GM23338 (cell line): ENCODE data around the gene GOLT1B. TPM values are rescaled to one million over a fixed set of nuclear protein-coding genes. Genes with fewer than 3 reads are reported as not detected.
A peak's percentile ranks its signal among the peaks of the same experiment; 100 is the strongest.

ENCODE experiments used
- ATAC-seq: fragments of 200-7000 bp; cut with Tn5 transposase; 3 replicates; pipeline ENCODE4 v1.9.1; 2020
- DNase-seq: peaks from one replicate; pipeline ENCODE4 v3.0.0-alpha.2; 2015; ENCODE audit warnings: low spot score
- H2AFZ ChIP-seq: fragments of 200-600 bp; sonication (generic); 2 replicates; pipeline ENCODE4 v1.8.0; 2016; ENCODE audit warnings: antibody characterized with exemption, mild to moderate bottlenecking, moderate library complexity
- H3F3A ChIP-seq: fragments of 200-600 bp; sonication (generic); replicated peaks from 2 replicates; pipeline ENCODE4 v1.8.0; 2017; ENCODE audit warnings: antibody characterized with exemption, mixed run types, low read depth
- H3K27ac ChIP-seq: fragments of 200-600 bp; sonication (generic); 2 replicates; pipeline ENCODE4 v1.6.1; 2016; ENCODE audit warnings: low read depth
- H3K27me3 ChIP-seq: fragments of 200-600 bp; sonication (generic); 2 replicates; pipeline ENCODE4 v1.8.0; 2016; ENCODE audit warnings: mild to moderate bottlenecking, mixed run types, moderate library complexity; ENCODE audit not compliant: insufficient read depth
- H3K36me3 ChIP-seq: fragments of 200-600 bp; sonication (generic); 2 replicates; pipeline ENCODE4 v1.8.0; 2016; ENCODE audit warnings: mild to moderate bottlenecking; ENCODE audit not compliant: insufficient read depth
- H3K4me1 ChIP-seq: fragments of 200-600 bp; sonication (generic); 2 replicates; pipeline ENCODE4 v1.8.0; 2016; ENCODE audit warnings: mild to moderate bottlenecking, moderate library complexity; ENCODE audit not compliant: insufficient read depth
- H3K4me2 ChIP-seq: fragments of 200-600 bp; sonication (generic); 2 replicates; pipeline ENCODE4 v1.7.1; 2017; ENCODE audit warnings: mixed run types
- H3K4me3 ChIP-seq: fragments of 200-600 bp; sonication (generic); 2 replicates; pipeline ENCODE4 v1.6.1; 2016; ENCODE audit warnings: mixed run types
- H3K79me2 ChIP-seq: fragments of 200-600 bp; sonication (generic); replicated peaks from 2 replicates; pipeline ENCODE4 v1.8.0; 2017; ENCODE audit warnings: mild to moderate bottlenecking; ENCODE audit not compliant: insufficient read depth
- H3K9me2 ChIP-seq: fragments of 200-600 bp; sonication (generic); 2 replicates; pipeline ENCODE4 v1.8.0; 2017; ENCODE audit not compliant: insufficient read depth
- H4K20me1 ChIP-seq: fragments of 200-600 bp; sonication (generic); replicated peaks from 2 replicates; pipeline ENCODE4 v1.8.0; 2017; ENCODE audit warnings: mild to moderate bottlenecking; ENCODE audit not compliant: insufficient read depth
- H3K27ac Mint-ChIP-seq: 2 replicates; pipeline ENCODE4 v1.8.0; 2020; ENCODE audit warnings: inconsistent platforms, mild to moderate bottlenecking, moderate library complexity, mixed read lengths
- H3K27me3 Mint-ChIP-seq: 3 replicates; pipeline ENCODE4 v1.8.0; 2022; ENCODE audit warnings: low read depth, mild to moderate bottlenecking, moderate library complexity, mixed read lengths, inconsistent platforms; ENCODE audit not compliant: insufficient read depth, poor library complexity
- H3K36me3 Mint-ChIP-seq: 3 replicates; pipeline ENCODE4 v1.8.0; 2021; ENCODE audit warnings: low read depth, mild to moderate bottlenecking, inconsistent platforms, moderate library complexity, mixed read lengths
- H3K4me1 Mint-ChIP-seq: 3 replicates; pipeline ENCODE4 v1.8.0; 2020; ENCODE audit warnings: mild to moderate bottlenecking, inconsistent platforms, mixed read lengths
- H3K4me3 Mint-ChIP-seq: 3 replicates; pipeline ENCODE4 v1.8.0; 2021; ENCODE audit warnings: moderate library complexity, mild to moderate bottlenecking, inconsistent platforms, mixed read lengths
- H3K9me3 Mint-ChIP-seq: 3 replicates; pipeline ENCODE4 v1.8.0; 2020; ENCODE audit warnings: moderate library complexity, mild to moderate bottlenecking, inconsistent platforms, mixed read lengths
- CREB1 ChIP-seq: fragments of 250-450 bp; sonication (Bioruptor Pico); IDR thresholded peaks from 2 replicates; pipeline ENCODE4 v1.5.0; 2020; ENCODE audit warnings: low read depth, mild to moderate bottlenecking, moderate library complexity
- EZH2 ChIP-seq: fragments of 200-600 bp; sonication (generic); IDR thresholded peaks from one replicate; pipeline ENCODE4 v1.8.0; 2017; ENCODE audit warnings: antibody characterized with exemption, mild to moderate bottlenecking, low read depth; ENCODE audit not compliant: unreplicated experiment
- EZH2phosphoT487 ChIP-seq: fragments of 200-600 bp; sonication (generic); IDR thresholded peaks from one replicate; pipeline ENCODE4 v1.8.1; 2018; ENCODE audit warnings: antibody characterized with exemption; ENCODE audit not compliant: unreplicated experiment
- JUNB ChIP-seq: IDR thresholded peaks from one replicate; pipeline ENCODE4 v1.6.1; 2016; ENCODE audit warnings: antibody characterized with exemption; ENCODE audit not compliant: unreplicated experiment
- NANOG ChIP-seq: IDR thresholded peaks from 2 replicates; pipeline ENCODE4 v1.6.1; 2016; ENCODE audit warnings: antibody characterized with exemption, borderline replicate concordance
- POLR2AphosphoS5 ChIP-seq: IDR thresholded peaks from 2 replicates; pipeline ENCODE4 v1.6.1; 2016; ENCODE audit warnings: antibody characterized with exemption, low read depth
- STAT1 ChIP-seq: IDR thresholded peaks from one replicate; pipeline ENCODE4 v1.6.1; 2016; ENCODE audit warnings: antibody characterized with exemption; ENCODE audit not compliant: unreplicated experiment
- ZNF114 ChIP-seq: fragments of 250-450 bp; sonication (Bioruptor Pico); IDR thresholded peaks from 2 replicates; pipeline ENCODE4 v1.5.0; 2020; ENCODE audit warnings: mild to moderate bottlenecking, moderate library complexity
- polyA plus RNA-seq: library from polyadenylated mRNA; unstranded; fragments of >200 nt; fragmentation: Nextera tagmentation; extraction: Ambion mirVana; gene quantifications from 2 replicates; pipeline ENCODE4 v1.2.1, GENCODE V29; 2016
- total RNA-seq: library from RNA; depleted of rRNA; stranded (reverse); fragments of >200 nt; shearing (Covaris generic); gene quantifications from 2 replicates; pipeline ENCODE4 v1.2.3, GENCODE V29; 2014
- TF ChIP-seq, protein P1 (sequence below), 2 experiments: fragments of 200-600 bp in 1 of 2; sonication (generic) in 1 of 2; conservative IDR thresholded peaks; 2 replicates each; pipeline versions ENCODE4 v1.5.1 to v1.6.1; 2016 to 2017; ENCODE audit warnings: antibody characterized with exemption in 2 of 2, low read depth in 2 of 2, mild to moderate bottlenecking in 2 of 2, moderate library complexity in 1 of 2
- TF ChIP-seq, protein P2 (sequence below): fragments of 250-450 bp; sonication (Bioruptor Pico); IDR thresholded peaks from 2 replicates; pipeline ENCODE4 v1.5.0; 2020; ENCODE audit warnings: mild to moderate bottlenecking, moderate library complexity

Gene GOLT1B
- total and polyA plus RNA-seq, 2 experiments from 2014 or later = 24.3 to 41.7 TPM

DNA sequence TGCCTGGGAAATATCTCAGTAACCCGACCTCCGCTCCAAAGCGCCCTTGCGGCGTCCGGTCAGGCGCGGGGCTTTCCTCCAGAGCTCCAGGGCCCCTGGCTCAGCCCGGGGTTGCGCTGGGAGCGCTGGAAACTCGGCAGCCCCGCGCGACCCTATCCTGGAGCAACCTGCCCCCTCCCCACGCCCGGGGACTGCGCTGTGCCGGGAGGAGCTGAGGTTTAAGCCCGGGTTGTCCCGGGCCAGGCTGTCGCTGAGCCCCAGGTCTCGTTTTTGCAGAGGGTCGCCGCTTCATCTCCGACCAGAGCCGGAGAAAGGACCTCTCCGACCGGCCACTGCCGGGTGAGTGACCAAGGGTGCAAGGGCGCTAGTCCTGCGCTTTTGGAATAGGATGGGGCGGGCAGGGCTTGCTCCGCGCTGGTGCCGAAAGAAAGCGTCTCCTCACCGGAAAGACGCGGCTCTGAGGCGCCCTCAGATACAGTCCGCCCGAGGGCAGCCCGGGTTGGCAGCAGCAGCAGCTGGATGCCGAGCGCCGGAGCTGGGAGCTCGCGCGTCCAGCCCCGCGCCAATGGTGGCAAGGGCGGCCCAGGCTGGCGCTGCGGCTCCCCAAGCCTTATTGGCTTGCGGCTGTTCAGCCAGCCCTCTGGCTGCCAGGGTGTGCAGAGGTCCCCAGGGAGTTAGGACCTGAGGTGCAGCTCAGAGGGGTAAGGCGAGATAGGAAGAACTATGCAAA lies 26.0 kb downstream of the GOLT1B start:
- Mint-ChIP-seq H3K4me3 (peak overlapping the region; percentile 75), H3K27me3 (peaks cover 17% of the 10 kb centered on the region), H3K4me1 (peaks cover 12% of the 10 kb centered on the region; the same call in 2 of the 3 replicates), H3K27ac (no peak overlapping the region), H3K9me3 (peaks cover 3% of the 10 kb centered on the region; the same call in 1 of the 3 replicates), H3K36me3 (no peaks in the 10 kb centered on the region)
- peak overlapping the region; percentile 83 for H3K4me2 ChIP-seq
- peaks cover 62% of the 10 kb centered on the region for H3K27me3 ChIP-seq
- no peak overlapping the region for H3K27ac ChIP-seq
- DNase-seq = peak; percentile 85
- H3K4me3 ChIP-seq = peak overlapping the region; percentile 80
- H3K9me2 ChIP-seq = no peaks in the 10 kb centered on the region
- no peak for TF ChIP-seq NANOG
- peak; percentile 51; the same call in 1 of the 2 replicates for TF ChIP-seq POLR2AphosphoS5
- TF ChIP-seq CREB1 (CRISPR knock-in tag) = 0 out of 2 replicates have a peak, but pooled peaks have one; percentile 34
- no peaks in the 10 kb centered on the region for H4K20me1 ChIP-seq
- ATAC-seq = peak; percentile 95
- H3K79me2 ChIP-seq = no peaks in the 10 kb centered on the region
- no peaks in the 10 kb centered on the region for H3K36me3 ChIP-seq
- H3K4me1 ChIP-seq = peaks cover 5% of the 10 kb centered on the region
- H3F3A ChIP-seq = no peaks in the 10 kb centered on the region
- H2AFZ ChIP-seq = peak overlapping the region; percentile 87

DNA sequence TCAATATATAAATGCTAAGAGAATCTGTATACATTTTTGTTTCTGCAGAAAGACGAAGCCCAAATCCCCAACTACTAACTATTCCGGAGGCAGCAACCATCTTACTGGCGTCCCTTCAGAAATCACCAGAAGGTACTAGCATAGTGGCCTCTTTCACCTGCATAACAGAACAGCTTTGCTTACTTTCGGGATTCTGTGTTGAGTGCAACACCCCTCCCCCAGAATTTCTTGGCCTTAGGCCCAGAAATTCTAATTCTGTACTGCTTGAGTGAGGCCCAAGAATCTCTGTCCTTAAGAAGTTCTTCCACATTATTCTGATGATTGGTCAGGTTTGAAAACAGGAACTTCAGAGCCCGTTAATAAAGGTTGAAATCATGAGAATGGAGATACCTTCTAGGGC lies 27.4 kb downstream of the GOLT1B start:
- Mint-ChIP-seq H3K4me3 (peak overlapping the region; percentile 75; the same call in 2 of the 3 replicates), H3K27ac (no peak overlapping the region), H3K36me3 (no peaks in the 10 kb centered on the region), H3K27me3 (peaks cover 17% of the 10 kb centered on the region), H3K4me1 (peaks cover 12% of the 10 kb centered on the region; the same call in 2 of the 3 replicates), H3K9me3 (peaks cover 3% of the 10 kb centered on the region; the same call in 1 of the 3 replicates)
- no peak for DNase-seq
- H3K9me2 ChIP-seq = no peaks in the 10 kb centered on the region
- H3K4me3 ChIP-seq = no peak overlapping the region
- H3K27me3 ChIP-seq = peaks cover 62% of the 10 kb centered on the region
- ATAC-seq = no peak
- H3K27ac ChIP-seq = no peak overlapping the region
- H3K4me1 ChIP-seq = peaks cover 5% of the 10 kb centered on the region
- no peaks in the 10 kb centered on the region for H3K79me2 ChIP-seq
- no peak overlapping the region for H2AFZ ChIP-seq
- H3F3A ChIP-seq = no peaks in the 10 kb centered on the region
- H3K4me2 ChIP-seq = no peak overlapping the region
- H3K36me3 ChIP-seq = no peaks in the 10 kb centered on the region
- H4K20me1 ChIP-seq = no peaks in the 10 kb centered on the region
- TF ChIP-seq, protein P1, sequence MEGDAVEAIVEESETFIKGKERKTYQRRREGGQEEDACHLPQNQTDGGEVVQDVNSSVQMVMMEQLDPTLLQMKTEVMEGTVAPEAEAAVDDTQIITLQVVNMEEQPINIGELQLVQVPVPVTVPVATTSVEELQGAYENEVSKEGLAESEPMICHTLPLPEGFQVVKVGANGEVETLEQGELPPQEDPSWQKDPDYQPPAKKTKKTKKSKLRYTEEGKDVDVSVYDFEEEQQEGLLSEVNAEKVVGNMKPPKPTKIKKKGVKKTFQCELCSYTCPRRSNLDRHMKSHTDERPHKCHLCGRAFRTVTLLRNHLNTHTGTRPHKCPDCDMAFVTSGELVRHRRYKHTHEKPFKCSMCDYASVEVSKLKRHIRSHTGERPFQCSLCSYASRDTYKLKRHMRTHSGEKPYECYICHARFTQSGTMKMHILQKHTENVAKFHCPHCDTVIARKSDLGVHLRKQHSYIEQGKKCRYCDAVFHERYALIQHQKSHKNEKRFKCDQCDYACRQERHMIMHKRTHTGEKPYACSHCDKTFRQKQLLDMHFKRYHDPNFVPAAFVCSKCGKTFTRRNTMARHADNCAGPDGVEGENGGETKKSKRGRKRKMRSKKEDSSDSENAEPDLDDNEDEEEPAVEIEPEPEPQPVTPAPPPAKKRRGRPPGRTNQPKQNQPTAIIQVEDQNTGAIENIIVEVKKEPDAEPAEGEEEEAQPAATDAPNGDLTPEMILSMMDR (conservative IDR thresholded peaks at IDR 0.05; ENCODE audit: low read depth in 2 of 2) = no peak
- TF ChIP-seq NANOG = no peak
- TF ChIP-seq ZNF114 = no peak
- TF ChIP-seq, protein P2, sequence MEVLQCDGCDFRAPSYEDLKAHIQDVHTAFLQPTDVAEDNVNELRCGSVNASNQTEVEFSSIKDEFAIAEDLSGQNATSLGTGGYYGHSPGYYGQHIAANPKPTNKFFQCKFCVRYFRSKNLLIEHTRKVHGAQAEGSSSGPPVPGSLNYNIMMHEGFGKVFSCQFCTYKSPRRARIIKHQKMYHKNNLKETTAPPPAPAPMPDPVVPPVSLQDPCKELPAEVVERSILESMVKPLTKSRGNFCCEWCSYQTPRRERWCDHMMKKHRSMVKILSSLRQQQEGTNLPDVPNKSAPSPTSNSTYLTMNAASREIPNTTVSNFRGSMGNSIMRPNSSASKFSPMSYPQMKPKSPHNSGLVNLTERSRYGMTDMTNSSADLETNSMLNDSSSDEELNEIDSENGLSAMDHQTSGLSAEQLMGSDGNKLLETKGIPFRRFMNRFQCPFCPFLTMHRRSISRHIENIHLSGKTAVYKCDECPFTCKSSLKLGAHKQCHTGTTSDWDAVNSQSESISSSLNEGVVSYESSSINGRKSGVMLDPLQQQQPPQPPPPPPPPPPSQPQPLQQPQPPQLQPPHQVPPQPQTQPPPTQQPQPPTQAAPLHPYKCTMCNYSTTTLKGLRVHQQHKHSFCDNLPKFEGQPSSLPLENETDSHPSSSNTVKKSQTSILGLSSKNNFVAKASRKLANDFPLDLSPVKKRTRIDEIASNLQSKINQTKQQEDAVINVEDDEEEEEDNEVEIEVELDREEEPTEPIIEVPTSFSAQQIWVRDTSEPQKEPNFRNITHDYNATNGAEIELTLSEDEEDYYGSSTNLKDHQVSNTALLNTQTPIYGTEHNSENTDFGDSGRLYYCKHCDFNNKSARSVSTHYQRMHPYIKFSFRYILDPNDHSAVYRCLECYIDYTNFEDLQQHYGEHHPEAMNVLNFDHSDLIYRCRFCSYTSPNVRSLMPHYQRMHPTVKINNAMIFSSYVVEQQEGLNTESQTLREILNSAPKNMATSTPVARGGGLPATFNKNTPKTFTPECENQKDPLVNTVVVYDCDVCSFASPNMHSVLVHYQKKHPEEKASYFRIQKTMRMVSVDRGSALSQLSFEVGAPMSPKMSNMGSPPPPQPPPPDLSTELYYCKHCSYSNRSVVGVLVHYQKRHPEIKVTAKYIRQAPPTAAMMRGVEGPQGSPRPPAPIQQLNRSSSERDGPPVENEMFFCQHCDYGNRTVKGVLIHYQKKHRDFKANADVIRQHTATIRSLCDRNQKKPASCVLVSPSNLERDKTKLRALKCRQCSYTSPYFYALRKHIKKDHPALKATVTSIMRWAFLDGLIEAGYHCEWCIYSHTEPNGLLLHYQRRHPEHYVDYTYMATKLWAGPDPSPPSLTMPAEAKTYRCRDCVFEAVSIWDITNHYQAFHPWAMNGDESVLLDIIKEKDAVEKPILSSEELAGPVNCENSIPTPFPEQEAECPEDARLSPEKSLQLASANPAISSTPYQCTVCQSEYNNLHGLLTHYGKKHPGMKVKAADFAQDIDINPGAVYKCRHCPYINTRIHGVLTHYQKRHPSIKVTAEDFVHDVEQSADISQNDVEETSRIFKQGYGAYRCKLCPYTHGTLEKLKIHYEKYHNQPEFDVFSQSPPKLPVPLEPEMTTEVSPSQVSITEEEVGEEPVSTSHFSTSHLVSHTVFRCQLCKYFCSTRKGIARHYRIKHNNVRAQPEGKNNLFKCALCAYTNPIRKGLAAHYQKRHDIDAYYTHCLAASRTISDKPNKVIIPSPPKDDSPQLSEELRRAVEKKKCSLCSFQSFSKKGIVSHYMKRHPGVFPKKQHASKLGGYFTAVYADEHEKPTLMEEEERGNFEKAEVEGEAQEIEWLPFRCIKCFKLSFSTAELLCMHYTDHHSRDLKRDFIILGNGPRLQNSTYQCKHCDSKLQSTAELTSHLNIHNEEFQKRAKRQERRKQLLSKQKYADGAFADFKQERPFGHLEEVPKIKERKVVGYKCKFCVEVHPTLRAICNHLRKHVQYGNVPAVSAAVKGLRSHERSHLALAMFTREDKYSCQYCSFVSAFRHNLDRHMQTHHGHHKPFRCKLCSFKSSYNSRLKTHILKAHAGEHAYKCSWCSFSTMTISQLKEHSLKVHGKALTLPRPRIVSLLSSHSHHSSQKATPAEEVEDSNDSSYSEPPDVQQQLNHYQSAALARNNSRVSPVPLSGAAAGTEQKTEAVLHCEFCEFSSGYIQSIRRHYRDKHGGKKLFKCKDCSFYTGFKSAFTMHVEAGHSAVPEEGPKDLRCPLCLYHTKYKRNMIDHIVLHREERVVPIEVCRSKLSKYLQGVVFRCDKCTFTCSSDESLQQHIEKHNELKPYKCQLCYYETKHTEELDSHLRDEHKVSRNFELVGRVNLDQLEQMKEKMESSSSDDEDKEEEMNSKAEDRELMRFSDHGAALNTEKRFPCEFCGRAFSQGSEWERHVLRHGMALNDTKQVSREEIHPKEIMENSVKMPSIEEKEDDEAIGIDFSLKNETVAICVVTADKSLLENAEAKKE = no peak
- no peak for TF ChIP-seq POLR2AphosphoS5
- TF ChIP-seq JUNB = no peak
- TF ChIP-seq EZH2 = no peak
- TF ChIP-seq EZH2phosphoT487 = no peak
- TF ChIP-seq CREB1 (CRISPR knock-in tag) = no peak
- TF ChIP-seq STAT1 = no peak
